GM23338 (cell line): ENCODE results near the gene ANKRD53. TPM values are rescaled to one million over a fixed set of nuclear protein-coding genes. Genes with fewer than 3 reads are reported as not detected.
"Not testable (repeated sequence)": the region's sequence is repeated elsewhere in the genome, so short reads cannot be mapped to it uniquely, and the experiment has no call there.

Source experiments
- ATAC-seq: fragments of 200-7000 bp; cut with Tn5 transposase; 3 replicates; pipeline ENCODE4 v1.9.1; 2020
- DNase-seq: peaks from one replicate; pipeline ENCODE4 v3.0.0-alpha.2; 2015; ENCODE audit warnings: low spot score
- H2AFZ ChIP-seq: fragments of 200-600 bp; sonication (generic); 2 replicates; pipeline ENCODE4 v1.8.0; 2016; ENCODE audit warnings: antibody characterized with exemption, mild to moderate bottlenecking, moderate library complexity
- H3F3A ChIP-seq: fragments of 200-600 bp; sonication (generic); replicated peaks from 2 replicates; pipeline ENCODE4 v1.8.0; 2017; ENCODE audit warnings: antibody characterized with exemption, mixed run types, low read depth
- H3K27ac ChIP-seq: fragments of 200-600 bp; sonication (generic); 2 replicates; pipeline ENCODE4 v1.6.1; 2016; ENCODE audit warnings: low read depth
- H3K27me3 ChIP-seq: fragments of 200-600 bp; sonication (generic); 2 replicates; pipeline ENCODE4 v1.8.0; 2016; ENCODE audit warnings: mild to moderate bottlenecking, mixed run types, moderate library complexity; ENCODE audit not compliant: insufficient read depth
- H3K36me3 ChIP-seq: fragments of 200-600 bp; sonication (generic); 2 replicates; pipeline ENCODE4 v1.8.0; 2016; ENCODE audit warnings: mild to moderate bottlenecking; ENCODE audit not compliant: insufficient read depth
- H3K4me1 ChIP-seq: fragments of 200-600 bp; sonication (generic); 2 replicates; pipeline ENCODE4 v1.8.0; 2016; ENCODE audit warnings: mild to moderate bottlenecking, moderate library complexity; ENCODE audit not compliant: insufficient read depth
- H3K4me2 ChIP-seq: fragments of 200-600 bp; sonication (generic); 2 replicates; pipeline ENCODE4 v1.7.1; 2017; ENCODE audit warnings: mixed run types
- H3K4me3 ChIP-seq: fragments of 200-600 bp; sonication (generic); 2 replicates; pipeline ENCODE4 v1.6.1; 2016; ENCODE audit warnings: mixed run types
- H3K79me2 ChIP-seq: fragments of 200-600 bp; sonication (generic); replicated peaks from 2 replicates; pipeline ENCODE4 v1.8.0; 2017; ENCODE audit warnings: mild to moderate bottlenecking; ENCODE audit not compliant: insufficient read depth
- H3K9me2 ChIP-seq: fragments of 200-600 bp; sonication (generic); 2 replicates; pipeline ENCODE4 v1.8.0; 2017; ENCODE audit not compliant: insufficient read depth
- H4K20me1 ChIP-seq: fragments of 200-600 bp; sonication (generic); replicated peaks from 2 replicates; pipeline ENCODE4 v1.8.0; 2017; ENCODE audit warnings: mild to moderate bottlenecking; ENCODE audit not compliant: insufficient read depth
- H3K27ac Mint-ChIP-seq: 2 replicates; pipeline ENCODE4 v1.8.0; 2020; ENCODE audit warnings: inconsistent platforms, mild to moderate bottlenecking, moderate library complexity, mixed read lengths
- H3K27me3 Mint-ChIP-seq: 3 replicates; pipeline ENCODE4 v1.8.0; 2022; ENCODE audit warnings: low read depth, mild to moderate bottlenecking, moderate library complexity, mixed read lengths, inconsistent platforms; ENCODE audit not compliant: insufficient read depth, poor library complexity
- H3K36me3 Mint-ChIP-seq: 3 replicates; pipeline ENCODE4 v1.8.0; 2021; ENCODE audit warnings: low read depth, mild to moderate bottlenecking, inconsistent platforms, moderate library complexity, mixed read lengths
- H3K4me1 Mint-ChIP-seq: 3 replicates; pipeline ENCODE4 v1.8.0; 2020; ENCODE audit warnings: mild to moderate bottlenecking, inconsistent platforms, mixed read lengths
- H3K4me3 Mint-ChIP-seq: 3 replicates; pipeline ENCODE4 v1.8.0; 2021; ENCODE audit warnings: moderate library complexity, mild to moderate bottlenecking, inconsistent platforms, mixed read lengths
- H3K9me3 Mint-ChIP-seq: 3 replicates; pipeline ENCODE4 v1.8.0; 2020; ENCODE audit warnings: moderate library complexity, mild to moderate bottlenecking, inconsistent platforms, mixed read lengths
- ETS1 ChIP-seq: IDR thresholded peaks from 2 replicates; pipeline ENCODE4 v1.6.1; 2016; ENCODE audit warnings: antibody characterized with exemption
- EZH2 ChIP-seq: fragments of 200-600 bp; sonication (generic); IDR thresholded peaks from one replicate; pipeline ENCODE4 v1.8.0; 2017; ENCODE audit warnings: antibody characterized with exemption, mild to moderate bottlenecking, low read depth; ENCODE audit not compliant: unreplicated experiment
- EZH2phosphoT487 ChIP-seq: fragments of 200-600 bp; sonication (generic); IDR thresholded peaks from one replicate; pipeline ENCODE4 v1.8.1; 2018; ENCODE audit warnings: antibody characterized with exemption; ENCODE audit not compliant: unreplicated experiment
- JUNB ChIP-seq: IDR thresholded peaks from one replicate; pipeline ENCODE4 v1.6.1; 2016; ENCODE audit warnings: antibody characterized with exemption; ENCODE audit not compliant: unreplicated experiment
- polyA plus RNA-seq: library from polyadenylated mRNA; unstranded; fragments of >200 nt; fragmentation: Nextera tagmentation; extraction: Ambion mirVana; gene quantifications from 2 replicates; pipeline ENCODE4 v1.2.1, GENCODE V29; 2016
- total RNA-seq: library from RNA; depleted of rRNA; stranded (reverse); fragments of >200 nt; shearing (Covaris generic); gene quantifications from 2 replicates; pipeline ENCODE4 v1.2.3, GENCODE V29; 2014
- TF ChIP-seq, protein P1 (sequence below), 2 experiments: fragments of 200-600 bp in 1 of 2; sonication (generic) in 1 of 2; conservative IDR thresholded peaks; 2 replicates each; pipeline versions ENCODE4 v1.5.1 to v1.6.1; 2016 to 2017; ENCODE audit warnings: antibody characterized with exemption in 2 of 2, low read depth in 2 of 2, mild to moderate bottlenecking in 2 of 2, moderate library complexity in 1 of 2
- TF ChIP-seq, protein P2 (sequence below): IDR thresholded peaks from one replicate; pipeline ENCODE4 v1.6.1; 2018; ENCODE audit warnings: antibody characterized with exemption; ENCODE audit not compliant: unreplicated experiment

The ANKRD53 gene
- total and polyA plus RNA-seq, 2 experiments from 2014 or later = 0.32 to 0.73 TPM

DNA sequence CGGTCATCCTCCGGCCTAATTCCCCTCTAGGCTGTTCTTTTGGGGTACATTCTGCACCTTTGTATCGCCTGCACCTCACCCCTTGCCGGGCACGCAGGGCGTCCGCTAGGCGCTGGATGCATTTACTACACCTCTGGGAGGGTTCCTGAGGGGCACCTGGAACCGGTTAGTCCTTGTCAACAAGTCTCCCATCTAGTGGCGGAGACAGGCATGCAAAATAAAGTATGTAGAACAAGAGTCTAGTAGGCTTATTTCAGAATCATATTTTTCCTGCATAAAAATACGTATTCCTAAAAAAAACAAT, 16.9 kb downstream of the ANKRD53 start (continued):
- TF ChIP-seq, protein P1, sequence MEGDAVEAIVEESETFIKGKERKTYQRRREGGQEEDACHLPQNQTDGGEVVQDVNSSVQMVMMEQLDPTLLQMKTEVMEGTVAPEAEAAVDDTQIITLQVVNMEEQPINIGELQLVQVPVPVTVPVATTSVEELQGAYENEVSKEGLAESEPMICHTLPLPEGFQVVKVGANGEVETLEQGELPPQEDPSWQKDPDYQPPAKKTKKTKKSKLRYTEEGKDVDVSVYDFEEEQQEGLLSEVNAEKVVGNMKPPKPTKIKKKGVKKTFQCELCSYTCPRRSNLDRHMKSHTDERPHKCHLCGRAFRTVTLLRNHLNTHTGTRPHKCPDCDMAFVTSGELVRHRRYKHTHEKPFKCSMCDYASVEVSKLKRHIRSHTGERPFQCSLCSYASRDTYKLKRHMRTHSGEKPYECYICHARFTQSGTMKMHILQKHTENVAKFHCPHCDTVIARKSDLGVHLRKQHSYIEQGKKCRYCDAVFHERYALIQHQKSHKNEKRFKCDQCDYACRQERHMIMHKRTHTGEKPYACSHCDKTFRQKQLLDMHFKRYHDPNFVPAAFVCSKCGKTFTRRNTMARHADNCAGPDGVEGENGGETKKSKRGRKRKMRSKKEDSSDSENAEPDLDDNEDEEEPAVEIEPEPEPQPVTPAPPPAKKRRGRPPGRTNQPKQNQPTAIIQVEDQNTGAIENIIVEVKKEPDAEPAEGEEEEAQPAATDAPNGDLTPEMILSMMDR (conservative IDR thresholded peaks at IDR 0.05; ENCODE audit: low read depth in 2 of 2) = peak; percentile 52 to 53

DNA sequence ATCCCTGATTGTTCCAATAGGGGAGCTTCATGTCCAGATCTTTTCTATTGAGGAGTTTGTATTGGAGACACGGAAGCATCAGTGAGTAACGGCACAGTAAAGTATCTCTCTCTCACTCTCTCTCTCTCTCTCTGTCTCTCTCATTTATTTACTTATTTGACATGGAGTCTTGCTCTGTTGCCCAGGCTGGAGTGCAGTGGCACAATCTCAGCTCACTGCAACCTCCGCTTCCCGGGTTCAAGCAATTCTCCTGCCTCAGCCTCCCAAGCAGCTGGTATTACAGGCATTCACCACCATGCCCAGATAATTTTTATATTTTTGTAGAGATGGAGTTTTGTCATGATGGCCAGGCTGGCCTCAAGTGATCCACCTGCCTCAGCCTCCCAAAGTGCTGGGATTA, 20.5 kb downstream of the ANKRD53 start:
- peaks cover 23% of the 10 kb centered on the region for H3K4me1 Mint-ChIP-seq
- DNase-seq, H3K27ac Mint-ChIP-seq, H3K27me3 ChIP-seq, H3F3A ChIP-seq, ATAC-seq, H3K4me3 Mint-ChIP-seq, H3K79me2 ChIP-seq, H2AFZ ChIP-seq, H3K4me3 ChIP-seq, H3K9me2 ChIP-seq, H4K20me1 ChIP-seq, H3K4me1 ChIP-seq, H3K36me3 Mint-ChIP-seq, H3K36me3 ChIP-seq, H3K27ac ChIP-seq, H3K4me2 ChIP-seq, H3K9me3 Mint-ChIP-seq: not testable (repeated sequence)
- peaks cover 26% of the 10 kb centered on the region for H3K27me3 Mint-ChIP-seq

- no peak overlapping the region for H3K4me2 ChIP-seq
- Mint-ChIP-seq H3K4me1 (peaks cover 21% of the 10 kb centered on the region), H3K36me3 (no peaks in the 10 kb centered on the region), H3K27ac (no peak overlapping the region), H3K9me3 (no peaks in the 10 kb centered on the region), H3K27me3 (peaks cover 27% of the 10 kb centered on the region), H3K4me3 (no peak overlapping the region)
- no peaks in the 10 kb centered on the region for H4K20me1 ChIP-seq
- 0 out of 2 replicates have a peak, but pooled peaks cover under 1% of the 10 kb centered on the region for H3K79me2 ChIP-seq
- H3K9me2 ChIP-seq = peaks cover 7% of the 10 kb centered on the region; the same call in 1 of the 2 replicates
- ATAC-seq (no peak), DNase-seq (peak; percentile 13)
- H3K4me3 ChIP-seq = no peak overlapping the region
- H3K27ac ChIP-seq = no peak overlapping the region
- no peaks in the 10 kb centered on the region for H3K36me3 ChIP-seq
- peaks cover 9% of the 10 kb centered on the region; the same call in 1 of the 2 replicates for H3K27me3 ChIP-seq
- peaks cover 8% of the 10 kb centered on the region; the same call in 1 of the 2 replicates for H3K4me1 ChIP-seq
- H2AFZ ChIP-seq = no peak overlapping the region
- no peaks in the 10 kb centered on the region for H3F3A ChIP-seq
- TF ChIP-seq JUNB (no peak), ETS1 (no peak), EZH2phosphoT487 (no peak), EZH2 (no peak)
- TF ChIP-seq, protein P1 (conservative IDR thresholded peaks at IDR 0.05; ENCODE audit: low read depth in 2 of 2) = no peak
- TF ChIP-seq, protein P2, sequence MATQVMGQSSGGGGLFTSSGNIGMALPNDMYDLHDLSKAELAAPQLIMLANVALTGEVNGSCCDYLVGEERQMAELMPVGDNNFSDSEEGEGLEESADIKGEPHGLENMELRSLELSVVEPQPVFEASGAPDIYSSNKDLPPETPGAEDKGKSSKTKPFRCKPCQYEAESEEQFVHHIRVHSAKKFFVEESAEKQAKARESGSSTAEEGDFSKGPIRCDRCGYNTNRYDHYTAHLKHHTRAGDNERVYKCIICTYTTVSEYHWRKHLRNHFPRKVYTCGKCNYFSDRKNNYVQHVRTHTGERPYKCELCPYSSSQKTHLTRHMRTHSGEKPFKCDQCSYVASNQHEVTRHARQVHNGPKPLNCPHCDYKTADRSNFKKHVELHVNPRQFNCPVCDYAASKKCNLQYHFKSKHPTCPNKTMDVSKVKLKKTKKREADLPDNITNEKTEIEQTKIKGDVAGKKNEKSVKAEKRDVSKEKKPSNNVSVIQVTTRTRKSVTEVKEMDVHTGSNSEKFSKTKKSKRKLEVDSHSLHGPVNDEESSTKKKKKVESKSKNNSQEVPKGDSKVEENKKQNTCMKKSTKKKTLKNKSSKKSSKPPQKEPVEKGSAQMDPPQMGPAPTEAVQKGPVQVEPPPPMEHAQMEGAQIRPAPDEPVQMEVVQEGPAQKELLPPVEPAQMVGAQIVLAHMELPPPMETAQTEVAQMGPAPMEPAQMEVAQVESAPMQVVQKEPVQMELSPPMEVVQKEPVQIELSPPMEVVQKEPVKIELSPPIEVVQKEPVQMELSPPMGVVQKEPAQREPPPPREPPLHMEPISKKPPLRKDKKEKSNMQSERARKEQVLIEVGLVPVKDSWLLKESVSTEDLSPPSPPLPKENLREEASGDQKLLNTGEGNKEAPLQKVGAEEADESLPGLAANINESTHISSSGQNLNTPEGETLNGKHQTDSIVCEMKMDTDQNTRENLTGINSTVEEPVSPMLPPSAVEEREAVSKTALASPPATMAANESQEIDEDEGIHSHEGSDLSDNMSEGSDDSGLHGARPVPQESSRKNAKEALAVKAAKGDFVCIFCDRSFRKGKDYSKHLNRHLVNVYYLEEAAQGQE = no peak
Measured at GRCh38 chr2:70999362-70999761, 20.9 kb downstream of the ANKRD53 start.
